ENCODE results near the gene COL27A1. TPM values are rescaled to one million over a fixed set of nuclear protein-coding genes. Genes with fewer than 3 reads are reported as not detected.

COL27A1 gene
- total RNA-seq, 4 donors from 2014 or later: 14.2 to 32.9 (median 20.7) TPM

- 23% methylated on average over 5 of the region's 13 CpGs for WGBS
- H3K27me3 ChIP-seq: no peaks in the 10 kb centered on the region
- H3K4me3 ChIP-seq: no peak overlapping the region
- no peaks in the 10 kb centered on the region for H3K9me3 ChIP-seq
- peaks cover 20% of the 10 kb centered on the region for H3K4me1 ChIP-seq
- H3K36me3 ChIP-seq: peaks cover 6% of the 10 kb centered on the region
- H3K27ac ChIP-seq: no peak overlapping the region
- TF ChIP-seq CTCF (IDR thresholded peaks at IDR 0.05) (no peak), POLR2AphosphoS5 (IDR thresholded peaks at IDR 0.05) (no peak), POLR2A (IDR thresholded peaks at IDR 0.05) (no peak), EP300 (IDR thresholded peaks at IDR 0.05) (no peak)
- no peak for DNase-seq (ENCODE audit: low spot score in 2 of 2)
These were observed 8.2 kb downstream of the COL27A1 start for GRCh38 chr9:114163517-114163951.

- Histone ChIP-seq H3K36me3 (peaks cover 6% of the 10 kb centered on the region), H3K9me3 (no peaks in the 10 kb centered on the region), H3K27ac (no peak overlapping the region), H3K4me3 (no peak overlapping the region), H3K27me3 (no peaks in the 10 kb centered on the region), H3K4me1 (peaks cover 20% of the 10 kb centered on the region)
- no peak for TF ChIP-seq POLR2A (IDR thresholded peaks at IDR 0.05)
- TF ChIP-seq POLR2AphosphoS5 (IDR thresholded peaks at IDR 0.05): no peak
- TF ChIP-seq CTCF (IDR thresholded peaks at IDR 0.05): no peak
- no peak for TF ChIP-seq EP300 (IDR thresholded peaks at IDR 0.05)
- no peak for DNase-seq (ENCODE audit: low spot score in 2 of 2)
- 70% methylated on average over 1 of the region's 1 CpG for WGBS
These were observed 9.0 kb downstream of the COL27A1 start for GRCh38 chr9:114164191-114164794.

- WGBS: 86% methylated on average over 1 of the region's 1 CpG
- TF ChIP-seq POLR2AphosphoS5 (IDR thresholded peaks at IDR 0.05) (no peak), EP300 (IDR thresholded peaks at IDR 0.05) (no peak), CTCF (IDR thresholded peaks at IDR 0.05) (no peak), POLR2A (IDR thresholded peaks at IDR 0.05) (no peak)
- Histone ChIP-seq H3K27me3 (no peaks in the 10 kb centered on the region), H3K36me3 (peaks cover 6% of the 10 kb centered on the region), H3K9me3 (no peaks in the 10 kb centered on the region), H3K4me3 (no peak overlapping the region), H3K27ac (no peak overlapping the region), H3K4me1 (peaks cover 20% of the 10 kb centered on the region)
- DNase-seq (ENCODE audit: low spot score in 2 of 2): no peak
These were observed 10.2 kb downstream of the COL27A1 start for GRCh38 chr9:114165407-114166102.

DNA sequence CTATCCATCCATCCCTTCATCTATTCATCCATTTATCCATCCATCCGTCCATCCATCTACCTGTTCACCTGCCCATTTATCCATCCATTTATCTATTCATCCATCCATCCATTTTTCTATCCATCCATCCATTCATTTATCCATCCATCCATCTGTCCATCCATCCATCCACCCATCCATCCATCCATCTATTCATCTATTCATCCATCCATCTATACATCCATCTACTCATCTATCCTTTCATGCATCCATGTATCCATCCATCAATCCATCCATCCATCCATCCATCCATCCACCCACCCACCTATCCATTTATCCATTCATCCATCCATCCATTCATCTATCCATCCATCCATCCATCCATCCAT, 10.8 kb downstream of the COL27A1 start:
- DNase-seq (ENCODE audit: low spot score in 2 of 2): no peak
- Histone ChIP-seq H3K4me1 (peaks cover 20% of the 10 kb centered on the region), H3K36me3 (peaks cover 6% of the 10 kb centered on the region), H3K27ac (no peak overlapping the region), H3K4me3 (no peak overlapping the region), H3K27me3 (no peaks in the 10 kb centered on the region), H3K9me3 (no peaks in the 10 kb centered on the region)
- TF ChIP-seq POLR2AphosphoS5 (IDR thresholded peaks at IDR 0.05) (no peak), EP300 (IDR thresholded peaks at IDR 0.05) (no peak), CTCF (IDR thresholded peaks at IDR 0.05) (no peak), POLR2A (IDR thresholded peaks at IDR 0.05) (no peak)
- WGBS: 94% methylated on average over 1 of the region's 1 CpG
